ENCODE results near the gene OAT.
A peak's percentile ranks its signal among the peaks of the same experiment; 100 is the strongest.

Gene OAT

DNA sequence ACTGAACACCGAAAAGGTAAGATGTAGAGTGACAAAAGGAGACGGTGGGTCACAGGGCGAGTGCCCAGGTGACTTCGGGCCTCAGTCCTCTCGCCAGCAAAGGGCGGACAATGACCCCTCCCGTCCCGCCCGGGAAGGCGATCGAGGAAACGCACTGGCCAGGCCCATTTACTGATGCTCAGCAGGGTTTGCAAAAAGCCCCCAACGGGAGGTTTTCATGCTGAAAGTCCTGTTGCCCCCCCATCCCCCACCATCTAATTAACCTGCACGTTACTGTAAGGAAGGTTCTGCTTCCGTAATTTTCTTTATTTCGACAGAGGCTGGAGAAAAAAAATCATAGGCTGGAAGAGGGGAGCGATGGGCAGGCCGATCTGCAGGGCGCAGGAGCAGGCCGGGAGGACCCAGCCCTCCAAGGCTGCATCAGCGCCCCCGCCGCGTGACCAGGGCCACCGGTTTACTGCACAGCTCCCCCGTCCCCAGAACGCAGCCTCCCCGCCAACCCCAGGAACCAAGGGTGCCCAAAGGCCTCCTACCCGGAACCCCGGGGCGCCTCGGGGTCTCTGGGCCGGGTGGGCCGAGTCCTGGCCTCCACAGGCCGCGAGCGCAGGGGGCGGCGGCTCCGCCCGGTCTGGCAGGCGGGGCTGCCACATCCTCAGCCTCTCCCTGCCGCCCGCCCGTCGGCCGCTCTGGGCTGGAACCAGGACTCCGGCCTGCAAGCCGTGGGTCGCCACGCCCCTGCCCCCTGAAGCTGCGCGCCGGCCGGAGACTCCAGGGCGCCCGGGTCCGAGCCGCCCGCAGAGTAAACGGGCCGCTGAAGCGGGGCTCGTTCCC lies 613 bp downstream of the OAT start:
- Mint-ChIP-seq H3K9me3 (no peaks in the 10 kb centered on the region), H3K27ac (peak overlapping the region in 2 of 3 experiments; percentile 63 to 81), H3K4me1 (peaks cover 28% of the 10 kb centered on the region), H3K36me3 (ENCODE audit: low read depth) (no peaks in the 10 kb centered on the region), H3K4me3 (peak overlapping the region; percentile 86 to 93 (median 92)), H3K27me3 (ENCODE audit: low read depth) (peaks cover 28% of the 10 kb centered on the region)
- TF ChIP-seq, protein P1, sequence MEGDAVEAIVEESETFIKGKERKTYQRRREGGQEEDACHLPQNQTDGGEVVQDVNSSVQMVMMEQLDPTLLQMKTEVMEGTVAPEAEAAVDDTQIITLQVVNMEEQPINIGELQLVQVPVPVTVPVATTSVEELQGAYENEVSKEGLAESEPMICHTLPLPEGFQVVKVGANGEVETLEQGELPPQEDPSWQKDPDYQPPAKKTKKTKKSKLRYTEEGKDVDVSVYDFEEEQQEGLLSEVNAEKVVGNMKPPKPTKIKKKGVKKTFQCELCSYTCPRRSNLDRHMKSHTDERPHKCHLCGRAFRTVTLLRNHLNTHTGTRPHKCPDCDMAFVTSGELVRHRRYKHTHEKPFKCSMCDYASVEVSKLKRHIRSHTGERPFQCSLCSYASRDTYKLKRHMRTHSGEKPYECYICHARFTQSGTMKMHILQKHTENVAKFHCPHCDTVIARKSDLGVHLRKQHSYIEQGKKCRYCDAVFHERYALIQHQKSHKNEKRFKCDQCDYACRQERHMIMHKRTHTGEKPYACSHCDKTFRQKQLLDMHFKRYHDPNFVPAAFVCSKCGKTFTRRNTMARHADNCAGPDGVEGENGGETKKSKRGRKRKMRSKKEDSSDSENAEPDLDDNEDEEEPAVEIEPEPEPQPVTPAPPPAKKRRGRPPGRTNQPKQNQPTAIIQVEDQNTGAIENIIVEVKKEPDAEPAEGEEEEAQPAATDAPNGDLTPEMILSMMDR (IDR thresholded peaks at IDR 0.05; ENCODE audit: unreplicated experiment in 3 of 3), result no peak

DNA sequence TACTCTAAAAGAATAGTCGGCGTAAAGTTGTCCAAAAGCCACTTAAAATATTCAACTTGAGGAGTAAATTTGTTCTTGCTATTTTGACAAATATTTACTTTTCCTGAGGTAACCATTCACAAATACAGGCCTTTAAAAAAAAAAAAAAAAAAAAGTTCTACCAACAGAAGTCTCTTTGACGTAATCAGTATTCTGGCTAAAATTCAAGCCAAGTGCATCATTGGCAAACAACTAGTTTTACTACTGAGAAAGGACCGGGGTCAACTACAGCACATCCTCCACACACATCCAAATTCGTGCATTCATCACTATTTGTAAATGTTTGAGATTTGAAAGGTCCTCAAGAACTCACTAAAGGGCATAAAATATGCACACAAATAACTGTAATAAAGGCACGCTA lies 2.0 kb downstream of the OAT start:
- Mint-ChIP-seq H3K27ac (no peak overlapping the region), H3K9me3 (no peaks in the 10 kb centered on the region), H3K4me3 (peak overlapping the region; percentile 84 to 93 (median 86)), H3K4me1 (peaks cover 28% of the 10 kb centered on the region), H3K36me3 (ENCODE audit: low read depth) (peaks cover 5% of the 10 kb centered on the region), H3K27me3 (ENCODE audit: low read depth) (peaks cover 16% of the 10 kb centered on the region)
- TF ChIP-seq, protein P1 (IDR thresholded peaks at IDR 0.05; ENCODE audit: unreplicated experiment in 3 of 3), result no peak

DNA sequence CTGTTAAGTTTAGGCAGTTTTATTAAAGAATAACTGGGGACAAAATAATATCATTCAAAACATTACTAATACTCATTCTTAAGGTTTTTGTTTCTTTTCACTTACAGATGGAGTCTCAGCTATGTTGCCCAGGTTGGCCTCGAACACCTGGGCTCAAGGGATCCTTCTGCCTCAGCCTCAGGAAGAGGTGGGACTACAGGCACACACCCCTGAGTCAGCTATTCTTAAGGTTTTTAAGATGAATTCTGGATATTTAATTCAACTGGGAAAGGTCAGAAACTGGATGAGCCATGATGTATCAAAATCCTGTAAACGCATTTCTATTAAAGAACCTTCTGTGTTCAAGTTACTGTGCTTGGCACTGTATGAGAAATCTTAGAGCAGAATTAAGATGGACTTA lies 3.5 kb downstream of the OAT start:
- Mint-ChIP-seq H3K4me1 (peaks cover 28% of the 10 kb centered on the region), H3K27ac (no peak overlapping the region), H3K27me3 (ENCODE audit: low read depth) (peaks cover 6% of the 10 kb centered on the region), H3K9me3 (no peaks in the 10 kb centered on the region), H3K4me3 (peak overlapping the region in 2 of 3 experiments; percentile 63 to 68), H3K36me3 (ENCODE audit: low read depth) (peaks cover 14% of the 10 kb centered on the region)
- TF ChIP-seq, protein P1 (IDR thresholded peaks at IDR 0.05; ENCODE audit: unreplicated experiment in 3 of 3), result no peak

DNA sequence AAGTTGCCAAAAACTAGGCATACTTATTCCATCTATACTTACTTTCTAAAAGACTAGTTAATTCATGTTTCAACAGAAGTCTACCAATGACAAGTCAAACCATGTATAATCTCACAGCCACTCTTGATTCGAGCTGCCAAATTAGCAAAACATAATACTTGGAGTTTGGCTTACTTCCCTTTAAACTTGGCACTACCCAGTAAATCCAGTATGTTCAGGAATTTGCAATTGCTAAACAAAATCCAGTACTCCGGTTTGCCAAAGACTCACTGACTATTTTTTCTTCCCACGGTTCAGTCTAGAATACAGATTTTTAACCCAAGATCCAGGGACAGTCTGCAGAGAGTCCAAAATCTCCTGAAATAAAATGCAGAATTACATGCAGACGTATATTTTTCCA lies 4.6 kb downstream of the OAT start:
- H3K9me3 Mint-ChIP-seq, result no peaks in the 10 kb centered on the region
- no peak overlapping the region for H3K4me3 Mint-ChIP-seq
- peaks cover 28% of the 10 kb centered on the region for H3K4me1 Mint-ChIP-seq
- H3K36me3 Mint-ChIP-seq (ENCODE audit: low read depth), result peaks cover 21% of the 10 kb centered on the region
- no peak overlapping the region for H3K27ac Mint-ChIP-seq
- no peaks in the 10 kb centered on the region for H3K27me3 Mint-ChIP-seq (ENCODE audit: low read depth)
- TF ChIP-seq, protein P1 (IDR thresholded peaks at IDR 0.05; ENCODE audit: unreplicated experiment in 3 of 3), result no peak

DNA sequence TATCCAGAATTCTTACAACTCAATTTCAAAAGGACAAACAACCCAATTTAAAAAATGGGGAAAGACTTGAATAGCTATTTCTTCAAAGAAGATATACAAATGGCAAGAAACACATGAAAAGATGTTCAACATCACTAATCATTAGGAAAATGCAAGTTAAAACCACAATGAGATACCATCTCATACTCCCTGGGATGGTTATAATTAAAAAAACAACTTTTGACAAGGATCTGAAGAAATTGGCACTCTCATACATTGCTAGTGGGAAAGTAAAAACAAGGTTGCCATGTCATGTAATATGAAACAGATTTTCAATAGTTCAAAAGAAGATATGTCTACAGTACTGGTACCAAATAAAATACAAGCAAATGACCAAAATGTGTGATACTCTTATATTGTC lies 9.0 kb downstream of the OAT start:
- no peak overlapping the region for H3K27ac Mint-ChIP-seq
- TF ChIP-seq, protein P1 (IDR thresholded peaks at IDR 0.05; ENCODE audit: unreplicated experiment in 3 of 3), result no peak
- H3K4me1 Mint-ChIP-seq, result peaks cover 6% of the 10 kb centered on the region
- peaks cover 44% of the 10 kb centered on the region for H3K36me3 Mint-ChIP-seq (ENCODE audit: low read depth)
- H3K27me3 Mint-ChIP-seq (ENCODE audit: low read depth), result no peaks in the 10 kb centered on the region
- H3K4me3 Mint-ChIP-seq, result no peak overlapping the region
- no peaks in the 10 kb centered on the region for H3K9me3 Mint-ChIP-seq

DNA sequence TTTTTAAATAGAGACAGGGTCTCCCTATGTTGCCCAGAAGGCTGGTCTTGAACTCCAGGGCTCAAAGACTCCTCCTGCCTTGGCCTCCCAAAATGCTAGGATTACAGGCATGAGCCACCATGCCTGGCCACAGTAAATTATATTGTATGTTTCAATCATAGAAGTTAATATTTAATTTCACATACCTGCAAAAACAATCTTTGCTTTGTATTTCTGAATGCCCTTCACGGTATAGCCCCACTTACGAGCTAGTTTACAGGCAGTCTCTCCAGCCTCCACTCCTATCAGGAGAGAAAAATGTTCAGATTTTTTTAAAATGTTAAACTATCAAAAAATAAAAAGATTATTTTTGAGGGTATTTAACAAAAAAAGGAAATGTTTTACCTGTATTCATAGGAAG lies 10.4 kb downstream of the OAT start:
- Mint-ChIP-seq H3K4me3 (no peak overlapping the region), H3K36me3 (ENCODE audit: low read depth) (peaks cover 49% of the 10 kb centered on the region), H3K4me1 (no peaks in the 10 kb centered on the region), H3K27ac (no peak overlapping the region), H3K9me3 (no peaks in the 10 kb centered on the region), H3K27me3 (ENCODE audit: low read depth) (no peaks in the 10 kb centered on the region)
- TF ChIP-seq, protein P1 (IDR thresholded peaks at IDR 0.05; ENCODE audit: unreplicated experiment in 3 of 3), result no peak

Data from nephron (organoid).